A549 (cell line): ENCODE results near the gene NAA15. TPM values are rescaled to one million over a fixed set of nuclear protein-coding genes. Genes with fewer than 3 reads are reported as not detected.

Experiments
- ATAC-seq, 2 experiments: fragments of 200-7000 bp in 1 of 2; fragments of >200 bp in 1 of 2; cut with Nextera tagmentation in 1 of 2; cut with Tn5 transposase in 1 of 2; 3 replicates each; pipeline versions ENCODE4 v1.8.0 to v1.9.1; 2018 to 2020; ENCODE audit warnings: mild to moderate bottlenecking in 1 of 2, moderate library complexity in 1 of 2
- CTCF ChIA-PET: fragments of 300-600 bp; sonication (Branson Sonifier 250); formaldehyde crosslinking; extraction: SDS; loops from one replicate; lab custom pipeline; 2021; ENCODE audit warnings: antibody characterized with exemption, inconsistent platforms; lab: Yijun Ruan, JAX
- POLR2A ChIA-PET: fragments of 350-600 bp; formaldehyde crosslinking; extraction: SDS; loops from one replicate; lab custom pipeline; 2021; ENCODE audit warnings: antibody characterized with exemption, inconsistent platforms; lab: Yijun Ruan, JAX
- DNase-seq, 2 experiments: peaks; one replicate each; pipeline versions ENCODE4 v3.0.0 to v3.0.0-alpha.2; 2011 to 2016; ENCODE audit warnings: low read depth in 1 of 2, low spot score in 1 of 2
- FAIRE-seq: peaks from 2 replicates; lab custom pipeline; 2011; peaks lifted over from hg19 to GRCh38; lab: Jason Lieb, UNC
- H3K27ac ChIP-seq, 2 experiments: fragments of >200 bp; sonication (Bioruptor Twin); formaldehyde crosslinking; 3 replicates each; pipeline ENCODE4 v1.5.1; 2016 to 2017
- H3K4me1 ChIP-seq: fragments of >200 bp; sonication (Bioruptor Twin); formaldehyde crosslinking; 3 replicates; pipeline ENCODE4 v1.6.1; 2016
- H3K4me2 ChIP-seq: fragments of >200 bp; sonication (Bioruptor Twin); formaldehyde crosslinking; 3 replicates; pipeline ENCODE4 v1.6.1; 2016
- H3K4me3 ChIP-seq: fragments of >200 bp; sonication (Bioruptor Twin); formaldehyde crosslinking; 3 replicates; pipeline ENCODE4 v1.5.1; 2016
- H3K9me3 ChIP-seq: fragments of >200 bp; sonication (Bioruptor Twin); formaldehyde crosslinking; 3 replicates; pipeline ENCODE4 v1.6.1; 2016
- ATOH8 ChIP-seq: fragments of 250-450 bp; sonication (Bioruptor Pico); IDR thresholded peaks from 2 replicates; pipeline ENCODE4 v1.5.0; 2020; ENCODE audit warnings: low read depth, mild to moderate bottlenecking, moderate library complexity
- BHLHE40 ChIP-seq: IDR thresholded peaks from 2 replicates; pipeline ENCODE4 v1.6.1; 2012; ENCODE audit warnings: low read depth, low read length, inconsistent platforms
- CHD2 ChIP-seq: fragments of 150-350 bp; IDR thresholded peaks from 2 replicates; pipeline ENCODE4 v1.6.1; 2014; ENCODE audit warnings: low read length; ENCODE audit not compliant: partially characterized antibody
- CTCF ChIP-seq: fragments of >200 bp; sonication (Bioruptor Twin); formaldehyde crosslinking; IDR thresholded peaks from 3 replicates; pipeline ENCODE4 v1.5.1; 2016
- E2F6 ChIP-seq: IDR thresholded peaks from 2 replicates; pipeline ENCODE4 v1.6.1; 2012; ENCODE audit warnings: low read depth, borderline replicate concordance
- EHF ChIP-seq: fragments of 250-450 bp; sonication (Bioruptor Pico); IDR thresholded peaks from 2 replicates; pipeline ENCODE4 v1.5.0; 2020; ENCODE audit warnings: mild to moderate bottlenecking
- EHMT2 ChIP-seq: fragments of 200-600 bp; sonication (generic); IDR thresholded peaks from 2 replicates; pipeline ENCODE4 v1.6.1; 2016; ENCODE audit warnings: antibody characterized with exemption, low read depth, mild to moderate bottlenecking, moderate library complexity
- ESRRA ChIP-seq: fragments of 150-350 bp; IDR thresholded peaks from 2 replicates; pipeline ENCODE4 v1.6.1; 2014; ENCODE audit warnings: mild to moderate bottlenecking, low read length, borderline replicate concordance
- FOSB ChIP-seq: fragments of 250-450 bp; sonication (Bioruptor Pico); IDR thresholded peaks from 2 replicates; pipeline ENCODE4 v1.5.0; 2020; ENCODE audit warnings: mild to moderate bottlenecking, moderate library complexity
- FOSL2 ChIP-seq, 2 experiments: fragments of 450-650 bp in 1 of 2; fragments of >200 bp in 1 of 2; sonication (Bioruptor Twin) in 1 of 2; formaldehyde crosslinking; IDR thresholded peaks; 2 replicates each; pipeline versions ENCODE4 v1.5.0 to v1.6.1; 2016 to 2020; ENCODE audit warnings: mild to moderate bottlenecking in 1 of 2, moderate library complexity in 1 of 2
- FOXS1 ChIP-seq: fragments of 250-450 bp; sonication (Bioruptor Pico); IDR thresholded peaks from 2 replicates; pipeline ENCODE4 v1.5.0; 2020; ENCODE audit warnings: mild to moderate bottlenecking, moderate library complexity
- HEYL ChIP-seq: fragments of 250-450 bp; sonication (Bioruptor Pico); IDR thresholded peaks from 2 replicates; pipeline ENCODE4 v1.8.0; 2021; ENCODE audit warnings: mild to moderate bottlenecking, moderate library complexity
- HMGXB4 ChIP-seq: fragments of 250-450 bp; sonication (Bioruptor Pico); IDR thresholded peaks from 2 replicates; pipeline ENCODE4 v1.5.0; 2021; ENCODE audit warnings: mild to moderate bottlenecking, moderate library complexity, borderline replicate concordance
- HOXA7 ChIP-seq: fragments of 250-450 bp; sonication (Bioruptor Pico); IDR thresholded peaks from 2 replicates; pipeline ENCODE4 v1.5.0; 2020; ENCODE audit warnings: mild to moderate bottlenecking, moderate library complexity
- HOXB5 ChIP-seq: fragments of 250-450 bp; sonication (Bioruptor Pico); IDR thresholded peaks from 2 replicates; pipeline ENCODE4 v1.5.0; 2020; ENCODE audit warnings: mild to moderate bottlenecking, moderate library complexity
- JUN ChIP-seq, 2 experiments: fragments of >200 bp; sonication (Bioruptor Twin); formaldehyde crosslinking; IDR thresholded peaks; 2 replicates in 1 of 2; 3 replicates in 1 of 2; pipeline ENCODE4 v1.6.1; 2016 to 2017
- JUNB ChIP-seq: fragments of >200 bp; sonication (Bioruptor Twin); formaldehyde crosslinking; IDR thresholded peaks from 2 replicates; pipeline ENCODE4 v1.6.1; 2016
- KDM5A ChIP-seq: fragments of 200-600 bp; sonication (generic); IDR thresholded peaks from 2 replicates; pipeline ENCODE4 v1.6.1; 2016; ENCODE audit warnings: antibody characterized with exemption, mild to moderate bottlenecking
- NFE2L2 ChIP-seq: fragments of 150-350 bp; conservative IDR thresholded peaks from 2 replicates; pipeline ENCODE4 v1.6.1; 2014; ENCODE audit warnings: low read length
- PBX3 ChIP-seq: IDR thresholded peaks from 2 replicates; pipeline ENCODE4 v1.6.1; 2012
- PHF8 ChIP-seq: fragments of 200-600 bp; sonication (generic); IDR thresholded peaks from 2 replicates; pipeline ENCODE4 v1.6.1; 2016; ENCODE audit warnings: low read depth, mild to moderate bottlenecking, antibody characterized with exemption, moderate library complexity, borderline replicate concordance
- POLR2AphosphoS2 ChIP-seq: conservative IDR thresholded peaks from 2 replicates; pipeline ENCODE4 v1.6.1; 2012; ENCODE audit warnings: low read length, improper control_type of control experiment, inconsistent platforms
- RAD21 ChIP-seq, 2 experiments: fragments of >200 bp in 1 of 2; sonication (Bioruptor Twin) in 1 of 2; formaldehyde crosslinking in 1 of 2; IDR thresholded peaks in 1 of 2; conservative IDR thresholded peaks in 1 of 2; 2 replicates in 1 of 2; 3 replicates in 1 of 2; pipeline ENCODE4 v1.6.1; 2012 to 2018; ENCODE audit warnings: inconsistent platforms in 1 of 2
- RNF2 ChIP-seq: fragments of 200-600 bp; sonication (generic); IDR thresholded peaks from 2 replicates; pipeline ENCODE4 v1.6.1; 2016; ENCODE audit warnings: low read depth, mild to moderate bottlenecking, antibody characterized with exemption, moderate library complexity, borderline replicate concordance
- SMC3 ChIP-seq: fragments of >200 bp; sonication (Bioruptor Twin); formaldehyde crosslinking; IDR thresholded peaks from 3 replicates; pipeline ENCODE4 v1.6.1; 2018; ENCODE audit warnings: inconsistent platforms
- TFCP2L1 ChIP-seq: fragments of 250-450 bp; sonication (Bioruptor Pico); IDR thresholded peaks from 2 replicates; pipeline ENCODE4 v1.5.0; 2021; ENCODE audit warnings: mild to moderate bottlenecking
- WGBS: methylation state at CpG from one replicate; pipeline ENCODE4 v1.1.6; 2017; ENCODE audit errors: missing lambda C conversion rate; 5-methylcytosine and 5-hydroxymethylcytosine counted together
- polyA plus RNA-seq, 4 experiments: library from polyadenylated mRNA; depleted of rRNA in 3 of 4; stranded (reverse); fragments of >200 nt; fragmentation: RNase III in 1 of 4; extraction: RNeasy Plus Mini Kit Qiagen cat#74134 plus additional on column Dnase treatment in 1 of 4; gene quantifications; 2 replicates in 3 of 4; 3 replicates in 1 of 4; pipeline ENCODE4 v1.2.3, GENCODE V29; 2011 to 2017

The NAA15 gene
- polyA plus RNA-seq, 2 of the 4 experiments (the other 2 are of a cell fraction): 29.2 to 45.2 TPM

GRCh38 chr4:139331185-139331584 is 29.9 kb downstream of the NAA15 start:
- Histone ChIP-seq H3K27ac (no peak overlapping the region), H3K4me2 (no peak overlapping the region), H3K4me1 (peaks cover 9% of the 10 kb centered on the region; the same call in 1 of the 3 replicates), H3K4me3 (no peak overlapping the region), H3K9me3 (no peaks in the 10 kb centered on the region)
- CTCF ChIA-PET: interaction anchor here (0.8 to 0.9 kb wide), 2 partner anchors 16 to 20 kb away, joined by 4 read pairs; no protein-coding TSS in a partner anchor
- no peak for DNase-seq
- WGBS: 92% methylated on average over 1 of the region's 1 CpG
- no peak for ATAC-seq
- TF ChIP-seq NFE2L2: no peak
- no peak for TF ChIP-seq HOXA7
- no peak for TF ChIP-seq PHF8
- no peak for TF ChIP-seq HOXB5 (CRISPR knock-in tag)
- no peak for TF ChIP-seq FOXS1
- no peak for TF ChIP-seq ATOH8 (CRISPR knock-in tag)
- no peak for TF ChIP-seq SMC3
- TF ChIP-seq E2F6: no peak
- TF ChIP-seq HEYL: no peak
- TF ChIP-seq PBX3: no peak
- no peak for TF ChIP-seq RNF2
- TF ChIP-seq JUN (IDR thresholded peaks at IDR 0.05): no peak
- TF ChIP-seq CTCF: no peak
- TF ChIP-seq BHLHE40: no peak
- no peak for TF ChIP-seq EHMT2
- no peak for TF ChIP-seq POLR2AphosphoS2
- TF ChIP-seq FOSL2 (IDR thresholded peaks at IDR 0.05): no peak
- no peak for TF ChIP-seq FOSL2 (CRISPR knock-in tag; IDR thresholded peaks at IDR 0.05)
- no peak for TF ChIP-seq RAD21 (conservative IDR thresholded peaks at IDR 0.05 in 1 of 2, IDR thresholded peaks at IDR 0.05 in 1 of 2)
- no peak for TF ChIP-seq FOSB (CRISPR knock-in tag)
- FAIRE-seq: no peak
- POLR2A ChIA-PET: interaction anchor here (0.7 kb wide), 2 partner anchors 20 to 56 kb away, joined by 3 to 5 read pairs; no protein-coding TSS in a partner anchor

GRCh38 chr4:139333046-139333445 is 31.7 kb downstream of the NAA15 start:
- H3K4me2 ChIP-seq: no peak overlapping the region
- TF ChIP-seq TFCP2L1 (CRISPR knock-in tag) (no peak), KDM5A (no peak), FOSL2 (IDR thresholded peaks at IDR 0.05) (no peak), FOSL2 (CRISPR knock-in tag; IDR thresholded peaks at IDR 0.05) (no peak), ESRRA (no peak), CHD2 (no peak), JUNB (no peak), HMGXB4 (CRISPR knock-in tag) (no peak), EHF (CRISPR knock-in tag) (no peak), JUN (IDR thresholded peaks at IDR 0.05) (no peak)
- TF ChIP-seq, all 56 proteins: peak for 0
- WGBS: 90% methylated on average over 2 of the region's 2 CpGs
- Histone ChIP-seq H3K4me1 (peaks cover 9% of the 10 kb centered on the region; the same call in 1 of the 3 replicates), H3K4me3 (no peak overlapping the region), H3K27ac (no peak overlapping the region), H3K9me3 (no peaks in the 10 kb centered on the region)
- ChIA-PET CTCF (no interaction called here), POLR2A (no interaction called here)
- FAIRE-seq: no peak
- DNase-seq: no peak
- no peak for ATAC-seq
